Transverse colon (tissue), 4 donors: ENCODE measurements around the gene AVEN.

Experiments used
- CTCF ChIP-seq, 5 experiments: fragments of 200-600 bp in 3 of 5; fragments of 450-650 bp in 2 of 5; sonication (generic) in 3 of 5; IDR thresholded peaks; 1 replicate in 2 of 5; 2 replicates in 3 of 5; pipeline ENCODE4 v1.5.1; 2016 to 2017; ENCODE audit warnings: antibody characterized with exemption in 5 of 5, inconsistent platforms in 3 of 5, mild to moderate bottlenecking in 2 of 5, moderate library complexity in 1 of 5
- EP300 ChIP-seq: sonication (generic); formaldehyde crosslinking; IDR thresholded peaks from one replicate; pipeline ENCODE4 v1.6.1; 2017; ENCODE audit warnings: antibody characterized with exemption, low read depth
- POLR2A ChIP-seq: fragments of 450-650 bp; IDR thresholded peaks from one replicate; pipeline ENCODE4 v1.6.1; 2016; ENCODE audit warnings: antibody characterized with exemption, mild to moderate bottlenecking, moderate library complexity
- POLR2AphosphoS5 ChIP-seq, 3 donors: sonication (generic); formaldehyde crosslinking; IDR thresholded peaks; one replicate each; pipeline ENCODE4 v1.6.1; 2016; ENCODE audit warnings: antibody characterized with exemption in 3 of 3

DNA sequence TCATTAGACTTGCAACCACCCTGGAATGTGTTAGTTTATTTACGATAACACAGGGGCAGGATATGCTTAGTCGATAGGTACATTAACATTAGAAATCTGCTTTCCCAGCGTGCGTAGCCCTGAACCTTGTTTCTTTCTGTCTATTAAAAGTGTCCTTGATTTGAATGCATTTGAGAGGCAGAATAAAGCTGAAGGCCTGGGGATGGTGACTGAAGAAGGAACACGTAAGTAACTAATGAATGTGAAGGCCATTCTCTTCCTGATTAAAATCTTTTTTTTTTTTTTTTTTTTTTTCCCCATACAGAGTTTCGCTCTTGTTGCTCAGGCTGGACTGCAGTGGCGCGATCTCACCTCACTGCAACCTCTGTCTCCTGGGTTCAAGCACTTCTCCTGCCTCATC, 213.6 kb downstream of the AVEN start:
- TF ChIP-seq CTCF (IDR thresholded peaks at IDR 0.05), result no peak
- no peak for TF ChIP-seq POLR2AphosphoS5 (IDR thresholded peaks at IDR 0.05)
- no peak for TF ChIP-seq POLR2A
- no peak for TF ChIP-seq EP300
